B cell (primary cell): Measurements from ENCODE around the gene RHOA. TPM values are rescaled to one million over a fixed set of nuclear protein-coding genes. Genes with fewer than 3 reads are reported as not detected.
"Not testable (repeated sequence)": the region's sequence is repeated elsewhere in the genome, so short reads cannot be mapped to it uniquely, and the experiment has no call there.

Source experiments
- ATAC-seq: fragments of 200-7000 bp; cut with Tn5 transposase; one replicate; pipeline ENCODE4 v1.10.0; 2021; ENCODE audit warnings: low read depth, mild to moderate bottlenecking, moderate number of reproducible peaks, moderate library complexity
- CTCF ChIA-PET: fragments of 350-600 bp; sonication (Branson Sonifier 250); formaldehyde crosslinking; loops from one replicate; lab custom pipeline; 2021; ENCODE audit warnings: antibody characterized with exemption, inconsistent platforms; lab: Charles Lee
- POLR2A ChIA-PET: fragments of 350-600 bp; sonication (Branson Sonifier 250); formaldehyde crosslinking; loops from one replicate; lab custom pipeline; 2021; ENCODE audit warnings: antibody characterized with exemption; lab: Charles Lee
- DNase-seq: peaks from one replicate; pipeline ENCODE4 v3.0.0; 2013
- H2AFZ ChIP-seq: 2 replicates; pipeline ENCODE4 v1.6.1; 2012; ENCODE audit warnings: mild to moderate bottlenecking, low read depth, low read length; ENCODE audit not compliant: insufficient read depth, poor library complexity, severe bottlenecking
- H3K27ac ChIP-seq, 2 donors: 1 replicate in 1 of 2; 2 replicates in 1 of 2; pipeline ENCODE4 v1.5.1; 2012 to 2013; ENCODE audit warnings: low read length in 2 of 2, mild to moderate bottlenecking in 2 of 2, moderate library complexity in 1 of 2
- H3K27me3 ChIP-seq, 4 experiments: fragments of 200-600 bp in 1 of 4; sonication (generic) in 1 of 4; replicated peaks in 1 of 4; 1 replicate in 2 of 4; 2 replicates in 2 of 4; pipeline versions ENCODE4 v1.6.1 to v1.7.0; 2013 to 2016; ENCODE audit warnings: low read length in 3 of 4, mild to moderate bottlenecking in 2 of 4, mixed read lengths in 1 of 4, moderate library complexity in 1 of 4; ENCODE audit not compliant: insufficient read depth in 4 of 4, control insufficient read depth in 3 of 4; ENCODE audit errors: control extremely low read depth in 1 of 4
- H3K36me3 ChIP-seq, 2 experiments: replicated peaks in 1 of 2; 1 replicate in 1 of 2; 2 replicates in 1 of 2; pipeline versions ENCODE4 v1.6.1 to v1.7.1; 2013; ENCODE audit warnings: low read length in 1 of 2; ENCODE audit not compliant: insufficient read depth in 2 of 2, control insufficient read depth in 1 of 2; ENCODE audit errors: control extremely low read depth in 1 of 2, extremely low read depth in 1 of 2
- H3K4me1 ChIP-seq, 2 donors: fragments of 200-600 bp in 1 of 2; sonication (generic) in 1 of 2; 1 replicate in 1 of 2; 2 replicates in 1 of 2; pipeline versions ENCODE4 v1.5.1 to v1.6.1; 2013 to 2017; ENCODE audit warnings: low read length in 2 of 2; ENCODE audit not compliant: control insufficient read depth in 2 of 2, insufficient read depth in 2 of 2
- H3K4me2 ChIP-seq: replicated peaks from 2 replicates; pipeline ENCODE3; 2012; ENCODE audit warnings: mild to moderate bottlenecking, low read depth, low read length; ENCODE audit not compliant: poor library complexity, severe bottlenecking
- H3K4me3 ChIP-seq, 5 experiments: fragments of 200-600 bp in 1 of 5; sonication (generic) in 1 of 5; 1 replicate in 3 of 5; 2 replicates in 2 of 5; pipeline versions ENCODE4 v1.5.1 to v1.7.0; 2011 to 2016; ENCODE audit warnings: low read length in 4 of 5, mild to moderate bottlenecking in 4 of 5, low read depth in 2 of 5, control low read depth in 1 of 5, moderate library complexity in 1 of 5; ENCODE audit not compliant: insufficient read depth in 1 of 5; ENCODE audit errors: control extremely low read depth in 1 of 5, extremely low read depth in 1 of 5
- H3K79me2 ChIP-seq: fragments of 200-600 bp; sonication (generic); one replicate; pipeline ENCODE4 v1.6.0; 2016; ENCODE audit warnings: low read length; ENCODE audit not compliant: control insufficient read depth, insufficient read depth
- H3K9ac ChIP-seq: fragments of 200-600 bp; sonication (generic); 2 replicates; pipeline ENCODE4 v1.6.1; 2017; ENCODE audit warnings: mild to moderate bottlenecking, low read length, moderate library complexity
- H3K9me3 ChIP-seq, 3 donors: one replicate each; pipeline versions ENCODE4 v1.6.1 to v1.7.1; 2013; ENCODE audit warnings: low read length in 2 of 3; ENCODE audit not compliant: control insufficient read depth in 2 of 3, insufficient read depth in 1 of 3; ENCODE audit errors: control extremely low read depth in 1 of 3
- H4K20me1 ChIP-seq: 2 replicates; pipeline ENCODE4 v1.6.0; 2012; ENCODE audit warnings: mild to moderate bottlenecking, low read length; ENCODE audit not compliant: insufficient read depth, control insufficient read depth, poor library complexity, severe bottlenecking
- H3K27ac Mint-ChIP-seq: one replicate; pipeline ENCODE4 v1.8.0; 2021; ENCODE audit warnings: mixed read lengths
- H3K27me3 Mint-ChIP-seq: one replicate; pipeline ENCODE4 v1.8.0; 2021; ENCODE audit warnings: mixed read lengths
- H3K4me1 Mint-ChIP-seq: one replicate; pipeline ENCODE4 v1.8.0; 2021; ENCODE audit warnings: mixed read lengths
- H3K4me3 Mint-ChIP-seq: one replicate; pipeline ENCODE4 v1.8.0; 2021; ENCODE audit warnings: mixed read lengths
- H3K9me3 Mint-ChIP-seq: one replicate; pipeline ENCODE4 v1.8.0; 2022; ENCODE audit warnings: mixed read lengths; ENCODE audit not compliant: insufficient read depth
- CTCF ChIP-seq: fragments of 200-600 bp; IDR thresholded peaks from one replicate; pipeline ENCODE4 v1.8.0; 2022; ENCODE audit warnings: antibody characterized with exemption, mild to moderate bottlenecking
- EZH2 ChIP-seq: IDR thresholded peaks from 2 replicates; pipeline ENCODE4 v1.6.1; 2012; ENCODE audit warnings: borderline replicate concordance, low read depth, mild to moderate bottlenecking, moderate library complexity, low read length; ENCODE audit not compliant: insufficient read depth, poor library complexity, severe bottlenecking
- WGBS: methylation state at CpG from one replicate; pipeline ENCODE4 v1.1.5; 2013; ENCODE audit warnings: missing lambda C conversion rate; ENCODE audit not compliant: insufficient coverage; 5-methylcytosine and 5-hydroxymethylcytosine counted together
- intact Hi-C: fragments of 100-400 bp; cut with micrococcal nuclease; formaldehyde crosslinking; loops from one replicate; pipeline ENCODE4 v1.10.0; 2022
- polyA plus RNA-seq: library from polyadenylated mRNA; depleted of rRNA; stranded (reverse); fragments of >200 nt; gene quantifications from 2 replicates; pipeline ENCODE4 v1.2.3, GENCODE V29; 2012
- total RNA-seq, 2 donors: library from RNA; stranded (reverse); fragments of 120-200 nt in 1 of 2; gene quantifications; 1 replicate in 1 of 2; 2 replicates in 1 of 2; pipeline versions ENCODE4 v1.2.3 to v1.2.4, GENCODE V29; 2013 to 2022

The RHOA gene
- total and polyA plus RNA-seq, 2 donors (not counting 1 experiment from before 2014, with no cell fraction given): 244 to 298 TPM

GRCh38 chr3:49349348-49350114 lies 62.2 kb downstream of the RHOA start:
- Histone ChIP-seq H3K36me3 (no peaks in the 10 kb centered on the region), H3K9me3 (no peaks in the 10 kb centered on the region), H3K27ac (no peak overlapping the region), H3K4me1 (peaks cover 46 to 53% of the 10 kb centered on the region in 2 donors), H3K4me3 (no peak overlapping the region), H3K4me2 (no peak overlapping the region), H3K9ac (no peak overlapping the region), H2AFZ (no peak overlapping the region), H4K20me1 (no peaks in the 10 kb centered on the region), H3K79me2 (peaks cover 31% of the 10 kb centered on the region), H3K27me3 (no peaks in the 10 kb centered on the region)
- intact Hi-C loops: loop anchor here (10.0 kb wide), 1 partner anchor 885 kb away; the partner anchor contains the start of gene GNAI2
- Mint-ChIP-seq H3K27ac (peak overlapping the region; percentile 50), H3K4me1 (peaks cover 50% of the 10 kb centered on the region), H3K27me3 (no peaks in the 10 kb centered on the region), H3K4me3 (no peak overlapping the region), H3K9me3 (no peaks in the 10 kb centered on the region)
- ATAC-seq (no peak), DNase-seq (no peak)
- ChIA-PET CTCF (interaction anchor here (1.0 to 4.6 kb wide), 2 partner anchors 9 to 100 kb away, joined by 3 to 24 read pairs; partner anchors contain the start of gene USP4), POLR2A (no interaction called here)
- TF ChIP-seq EZH2 (no peak), CTCF (no peak)
- 92% methylated on average over 2 of the region's 3 CpGs for WGBS

GRCh38 chr3:49348361-49348760 lies 63.4 kb downstream of the RHOA start:
- DNase-seq, H3K9me3 ChIP-seq, H3K27ac Mint-ChIP-seq, H3K4me3 ChIP-seq, H3K9me3 Mint-ChIP-seq, H3K4me3 Mint-ChIP-seq, H4K20me1 ChIP-seq, H3K27ac ChIP-seq, H3K4me2 ChIP-seq, CTCF ChIA-PET, H3K27me3 ChIP-seq, H3K9ac ChIP-seq, H2AFZ ChIP-seq, POLR2A ChIA-PET, H3K27me3 Mint-ChIP-seq, ATAC-seq, H3K36me3 ChIP-seq: not testable (repeated sequence)
- Histone ChIP-seq H3K4me1 (peaks cover 56 to 65% of the 10 kb centered on the region in 2 donors), H3K79me2 (peaks cover 25% of the 10 kb centered on the region)
- intact Hi-C loops: loop anchor here (10.0 kb wide), 1 partner anchor 886 kb away; the partner anchor contains the start of gene GNAI2
- H3K4me1 Mint-ChIP-seq: peaks cover 52% of the 10 kb centered on the region
- WGBS: 100% methylated on average over 1 of the region's 12 CpGs
